SK-N-SH treated with all-trans-retinoic acid at 6 μM for 48 hours (cell line): ENCODE results near the gene TIMMDC1.

Experiments used
- ARNTL ChIP-seq: fragments of 450-650 bp; formaldehyde crosslinking; IDR thresholded peaks from 2 replicates; pipeline ENCODE4 v1.5.0; 2020; ENCODE audit warnings: low read depth, mild to moderate bottlenecking, moderate library complexity, borderline replicate concordance
- BACH2 ChIP-seq: fragments of 250-450 bp; sonication (Bioruptor Pico); IDR thresholded peaks from 2 replicates; pipeline ENCODE4 v1.9.0; 2021; ENCODE audit warnings: mild to moderate bottlenecking, borderline replicate concordance
- PPARA ChIP-seq: fragments of 250-450 bp; sonication (Bioruptor Pico); IDR thresholded peaks from 2 replicates; pipeline ENCODE4 v1.5.0; 2020; ENCODE audit warnings: mild to moderate bottlenecking, borderline replicate concordance
- RARB ChIP-seq: fragments of 250-450 bp; sonication (Bioruptor Pico); IDR thresholded peaks from 2 replicates; pipeline ENCODE4 v1.8.0; 2021; ENCODE audit warnings: mild to moderate bottlenecking, moderate library complexity
- TCF4 ChIP-seq: fragments of 250-450 bp; sonication (Bioruptor Pico); IDR thresholded peaks from 2 replicates; pipeline ENCODE4 v1.8.0; 2021; ENCODE audit warnings: mild to moderate bottlenecking, moderate library complexity, borderline replicate concordance
- TF ChIP-seq, protein P1 (sequence below): fragments of 250-450 bp; sonication (Bioruptor Pico); IDR thresholded peaks from 2 replicates; pipeline ENCODE4 v1.5.1; 2020; ENCODE audit warnings: low read depth, mild to moderate bottlenecking, moderate library complexity
- TF ChIP-seq, protein P2 (sequence below): fragments of 250-450 bp; sonication (Bioruptor Pico); IDR thresholded peaks from 2 replicates; pipeline ENCODE4 v1.8.0; 2020; ENCODE audit warnings: mild to moderate bottlenecking, moderate library complexity, borderline replicate concordance

DNA sequence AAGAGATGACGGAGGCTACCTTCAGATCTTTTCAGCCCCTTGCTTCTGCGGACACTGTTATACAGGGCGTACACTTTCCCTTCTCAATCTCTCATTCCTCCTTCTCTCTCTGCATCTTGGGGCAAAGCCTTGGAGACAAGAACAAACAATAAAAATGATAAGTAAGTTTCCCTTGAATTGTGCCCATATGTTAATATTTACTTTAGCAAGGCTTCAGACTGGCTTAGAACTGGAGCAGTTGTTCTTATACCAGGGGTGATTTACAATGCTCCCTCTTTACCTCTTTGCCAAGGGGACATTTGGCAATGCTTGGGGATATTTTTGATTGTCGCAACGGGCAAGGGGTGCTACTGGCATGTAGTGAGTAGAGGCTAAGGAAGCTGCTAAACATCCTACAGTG lies 29.4 kb downstream of the TIMMDC1 start:
- TF ChIP-seq, protein P1, sequence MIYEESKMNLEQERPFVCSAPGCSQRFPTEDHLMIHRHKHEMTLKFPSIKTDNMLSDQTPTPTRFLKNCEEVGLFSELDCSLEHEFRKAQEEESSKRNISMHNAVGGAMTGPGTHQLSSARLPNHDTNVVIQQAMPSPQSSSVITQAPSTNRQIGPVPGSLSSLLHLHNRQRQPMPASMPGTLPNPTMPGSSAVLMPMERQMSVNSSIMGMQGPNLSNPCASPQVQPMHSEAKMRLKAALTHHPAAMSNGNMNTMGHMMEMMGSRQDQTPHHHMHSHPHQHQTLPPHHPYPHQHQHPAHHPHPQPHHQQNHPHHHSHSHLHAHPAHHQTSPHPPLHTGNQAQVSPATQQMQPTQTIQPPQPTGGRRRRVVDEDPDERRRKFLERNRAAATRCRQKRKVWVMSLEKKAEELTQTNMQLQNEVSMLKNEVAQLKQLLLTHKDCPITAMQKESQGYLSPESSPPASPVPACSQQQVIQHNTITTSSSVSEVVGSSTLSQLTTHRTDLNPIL (CRISPR knock-in tag): no peak
- TF ChIP-seq, protein P2, sequence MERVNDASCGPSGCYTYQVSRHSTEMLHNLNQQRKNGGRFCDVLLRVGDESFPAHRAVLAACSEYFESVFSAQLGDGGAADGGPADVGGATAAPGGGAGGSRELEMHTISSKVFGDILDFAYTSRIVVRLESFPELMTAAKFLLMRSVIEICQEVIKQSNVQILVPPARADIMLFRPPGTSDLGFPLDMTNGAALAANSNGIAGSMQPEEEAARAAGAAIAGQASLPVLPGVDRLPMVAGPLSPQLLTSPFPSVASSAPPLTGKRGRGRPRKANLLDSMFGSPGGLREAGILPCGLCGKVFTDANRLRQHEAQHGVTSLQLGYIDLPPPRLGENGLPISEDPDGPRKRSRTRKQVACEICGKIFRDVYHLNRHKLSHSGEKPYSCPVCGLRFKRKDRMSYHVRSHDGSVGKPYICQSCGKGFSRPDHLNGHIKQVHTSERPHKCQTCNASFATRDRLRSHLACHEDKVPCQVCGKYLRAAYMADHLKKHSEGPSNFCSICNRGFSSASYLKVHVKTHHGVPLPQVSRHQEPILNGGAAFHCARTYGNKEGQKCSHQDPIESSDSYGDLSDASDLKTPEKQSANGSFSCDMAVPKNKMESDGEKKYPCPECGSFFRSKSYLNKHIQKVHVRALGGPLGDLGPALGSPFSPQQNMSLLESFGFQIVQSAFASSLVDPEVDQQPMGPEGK (CRISPR knock-in tag): no peak
- TF ChIP-seq ARNTL (CRISPR knock-in tag) (no peak), PPARA (CRISPR knock-in tag) (no peak), RARB (CRISPR knock-in tag) (no peak), BACH2 (CRISPR knock-in tag) (no peak), TCF4 (CRISPR knock-in tag) (no peak)
